Adrenal gland (tissue), 12 donors: ENCODE results near the gene METTL8. TPM values are rescaled to one million over a fixed set of nuclear protein-coding genes. Genes with fewer than 3 reads are reported as not detected.

ENCODE experiments used
- DNase-seq, 7 donors: peaks; one replicate each; pipeline ENCODE4 v3.0.0-alpha.2; 2019 to 2020
- H3K27ac ChIP-seq, 5 donors: fragments of 200-600 bp; sonication (generic) in 4 of 5; 1 replicate in 3 of 5; 2 replicates in 2 of 5; pipeline versions ENCODE4 v1.5.1 to v1.8.0; 2016 to 2020; ENCODE audit warnings: mild to moderate bottlenecking in 1 of 5
- H3K27me3 ChIP-seq: fragments of 200-600 bp; 2 replicates; pipeline ENCODE4 v1.8.0; 2021
- H3K36me3 ChIP-seq, 2 donors: fragments of 200-600 bp; replicated peaks in 1 of 2; 1 replicate in 1 of 2; 2 replicates in 1 of 2; pipeline versions ENCODE4 v1.5.1 to v1.8.0; 2018 to 2022
- H3K4me1 ChIP-seq, 2 donors: fragments of 200-600 bp; replicated peaks in 1 of 2; 1 replicate in 1 of 2; 2 replicates in 1 of 2; pipeline versions ENCODE4 v1.5.1 to v1.8.0; 2018 to 2021
- H3K4me3 ChIP-seq, 4 donors: fragments of 200-600 bp; sonication (generic) in 3 of 4; one replicate each; pipeline ENCODE4 v1.5.1; 2016 to 2018
- H3K9me3 ChIP-seq, 3 donors: fragments of 200-600 bp; sonication (generic) in 1 of 3; replicated peaks in 1 of 3; 1 replicate in 2 of 3; 2 replicates in 1 of 3; pipeline versions ENCODE4 v1.5.1 to v1.8.0; 2016 to 2021
- CTCF ChIP-seq, 6 experiments: fragments of 450-650 bp in 4 of 6; fragments of 200-600 bp in 2 of 6; sonication (generic) in 1 of 6; IDR thresholded peaks; 1 replicate in 5 of 6; 2 replicates in 1 of 6; pipeline versions ENCODE4 v1.5.1 to v1.8.0; 2016 to 2021; ENCODE audit warnings: antibody characterized with exemption in 6 of 6, mild to moderate bottlenecking in 2 of 6, moderate library complexity in 1 of 6
- POLR2A ChIP-seq, 2 donors: fragments of 450-650 bp; IDR thresholded peaks; one replicate each; pipeline ENCODE4 v1.6.1; 2017; ENCODE audit warnings: antibody characterized with exemption in 2 of 2, mild to moderate bottlenecking in 2 of 2, moderate library complexity in 1 of 2
- WGBS, 4 donors: extraction: QIAGEN DNeasy Blood & Tissue Kit in 2 of 4; methylation state at CpG; one replicate each; pipeline versions ENCODE4 v1.1.5 to v1.1.7; 2013 to 2017; 5-methylcytosine and 5-hydroxymethylcytosine counted together
- intact Hi-C, 2 donors: fragments of 100-400 bp; cut with DNase I; formaldehyde crosslinking; loops; one replicate each; pipeline versions ENCODE4 v1.14.1 to v1.15.0; 2022 to 2023
- polyA plus RNA-seq, 3 donors: library from polyadenylated mRNA; stranded (reverse); fragments of 200-250 nt in 2 of 3; fragments of 350-450 nt in 1 of 3; fragmentation: Illumina TruSeq in 1 of 3; extraction: RNeasy Lipid Tissue Mini Kit (QIAGEN cat#74804) in 1 of 3; gene quantifications; one replicate each; pipeline ENCODE4 v1.2.3, GENCODE V29; 2013 to 2014
- total RNA-seq, 9 donors: library from RNA; depleted of rRNA in 4 of 9; stranded (reverse); fragments of >200 nt in 4 of 9; fragments of 120-200 nt in 1 of 9; fragmentation: NEBNext Ultra II Directional in 1 of 9; extraction: Animal tissue kit (Norgen Biotek cat#: 25700) in 1 of 9; gene quantifications; one replicate each; pipeline versions ENCODE4 v1.1.0 to v1.2.4, GENCODE V29; 2013 to 2023
- donor health status: healthy with polysubstance abuse.
- donor health status: Bipolar disorder and iron deficiency.
- donor health status: DM: yes; HTN: yes; CAD: no.
- donor health status: DM: no; HTN: no; CAD: no.
- donor health status: DM: no; HTN: no; CAD: no.
- donor health status: DM: yes; HTN: yes; CAD: no.

METTL8 gene
- total and polyA plus RNA-seq, 12 donors = 3.3 to 37.5 (median 19.7) TPM

DNA sequence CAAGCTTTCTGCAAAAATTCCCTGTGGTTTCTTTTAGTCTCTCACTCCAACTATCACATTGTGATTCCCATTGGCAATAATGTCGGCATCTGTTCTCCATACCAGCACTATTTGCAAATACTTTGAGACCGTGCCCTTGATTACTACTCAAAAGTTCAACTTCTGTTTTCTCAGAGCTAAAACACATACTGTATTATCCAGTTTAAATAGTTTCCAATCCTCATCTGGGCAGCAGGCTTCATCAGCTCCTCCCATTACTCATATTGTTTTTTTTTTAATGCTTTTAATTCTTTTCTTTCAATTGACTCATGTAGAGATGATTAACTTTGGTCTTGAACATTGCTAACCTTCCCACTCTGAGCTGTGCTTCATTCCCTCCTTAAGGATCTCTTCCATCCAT lies 135.8 kb downstream of the METTL8 start:
- Histone ChIP-seq H3K27ac (no peak overlapping the region), H3K4me1 (no peaks in the 10 kb centered on the region), H3K4me3 (no peak overlapping the region), H3K9me3 (no peaks in the 10 kb centered on the region), H3K27me3 (no peaks in the 10 kb centered on the region), H3K36me3 (no peaks in the 10 kb centered on the region)
- no peak for DNase-seq
- intact Hi-C loops = no loop called here
- TF ChIP-seq CTCF (IDR thresholded peaks at IDR 0.05) (no peak), POLR2A (IDR thresholded peaks at IDR 0.05) (no peak)
- 84 to 100% (median 88%) methylated on average over 2 of the region's 2 CpGs for WGBS, 4 donors

- no peak for DNase-seq
These were observed 139.2 kb downstream of the METTL8 start for GRCh38 chr2:171294608-171295007.

DNA sequence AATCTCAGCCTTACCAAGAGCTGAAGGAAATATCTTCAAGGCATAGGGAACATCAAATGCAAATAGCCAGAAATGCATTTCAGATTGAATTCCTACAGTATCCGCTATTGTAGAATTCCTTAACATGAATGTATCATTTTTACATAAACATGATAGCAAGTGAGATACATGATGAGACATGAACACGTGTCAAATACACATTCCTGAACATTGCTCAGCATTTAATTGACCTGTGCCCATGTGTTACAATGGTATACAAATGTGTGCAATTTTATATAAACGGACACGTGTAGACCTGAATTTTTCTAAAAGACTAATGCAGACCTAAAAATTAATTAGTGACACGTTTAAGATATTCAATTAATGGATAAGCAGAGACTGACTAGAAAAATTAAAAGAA lies 140.1 kb downstream of the METTL8 start:
- no peaks in the 10 kb centered on the region for H3K4me1 ChIP-seq
- intact Hi-C loops = no loop called here
- H3K9me3 ChIP-seq = no peaks in the 10 kb centered on the region
- DNase-seq = no peak
- H3K27ac ChIP-seq = no peak overlapping the region
- TF ChIP-seq CTCF (IDR thresholded peaks at IDR 0.05) = no peak
- TF ChIP-seq POLR2A (IDR thresholded peaks at IDR 0.05) = no peak
- no peaks in the 10 kb centered on the region for H3K36me3 ChIP-seq
- WGBS, 4 donors = 87 to 91% (median 88%) methylated on average over 5 of the region's 5 CpGs
- H3K27me3 ChIP-seq = no peaks in the 10 kb centered on the region
- no peak overlapping the region for H3K4me3 ChIP-seq

More at GRCh38 chr2:171294608-171295007, 139.2 kb downstream of the METTL8 start:
- Histone ChIP-seq H3K27ac (no peak overlapping the region), H3K4me1 (no peaks in the 10 kb centered on the region), H3K4me3 (no peak overlapping the region), H3K27me3 (no peaks in the 10 kb centered on the region), H3K36me3 (no peaks in the 10 kb centered on the region), H3K9me3 (no peaks in the 10 kb centered on the region)
- TF ChIP-seq POLR2A (IDR thresholded peaks at IDR 0.05) (no peak), CTCF (IDR thresholded peaks at IDR 0.05) (no peak)
- intact Hi-C loops = no loop called here
- WGBS, 4 donors = 86 to 90% (median 89%) methylated on average over 5 of the region's 5 CpGs

- Histone ChIP-seq H3K27me3 (no peaks in the 10 kb centered on the region), H3K4me3 (no peak overlapping the region), H3K4me1 (no peaks in the 10 kb centered on the region), H3K9me3 (no peaks in the 10 kb centered on the region), H3K36me3 (no peaks in the 10 kb centered on the region), H3K27ac (no peak overlapping the region)
- 88 to 94% (median 90%) methylated on average over 3 of the region's 3 CpGs for WGBS, 4 donors
- intact Hi-C loops = no loop called here
- DNase-seq = no peak
- TF ChIP-seq CTCF (IDR thresholded peaks at IDR 0.05) = no peak
- TF ChIP-seq POLR2A (IDR thresholded peaks at IDR 0.05) = no peak
These were observed 143.8 kb downstream of the METTL8 start for GRCh38 chr2:171289991-171290390.
